PC-3 (cell line): ENCODE measurements around the gene ADGRD1. TPM values are rescaled to one million over a fixed set of nuclear protein-coding genes. Genes with fewer than 3 reads are reported as not detected.
"Not testable (repeated sequence)": the region's sequence is repeated elsewhere in the genome, so short reads cannot be mapped to it uniquely, and the experiment has no call there.

Experiments used
- ATAC-seq: fragments of 200-7000 bp; cut with Tn5 transposase; 2 replicates; pipeline ENCODE4 v1.9.1; 2020; ENCODE audit warnings: mild to moderate bottlenecking, moderate library complexity
- BruUV-seq: library from RNA; stranded (reverse); fragments of 400-500 nt; replicated peaks from 2 replicates; lab custom pipeline; 2021; lab: Mats Ljungman, UMichigan
- CTCF ChIA-PET: fragments of 300-600 bp; sonication (Branson Sonifier 250); formaldehyde crosslinking; loops from one replicate; lab custom pipeline; 2022; ENCODE audit warnings: antibody characterized with exemption; lab: Charles Lee
- POLR2A ChIA-PET: fragments of 300-600 bp; sonication (Branson Sonifier 250); formaldehyde crosslinking; loops from one replicate; lab custom pipeline; 2022; ENCODE audit warnings: antibody characterized with exemption; ENCODE audit not compliant: unreplicated experiment; lab: Charles Lee
- DNase-seq: peaks from one replicate; pipeline ENCODE4 v3.0.0-alpha.2; 2015
- H2AFZ ChIP-seq: fragments of 300-600 bp; sonication (generic); 2 replicates; pipeline ENCODE4 v1.6.0; 2016; ENCODE audit warnings: antibody characterized with exemption, low read length
- H3F3A ChIP-seq: fragments of 300-600 bp; sonication (generic); one replicate; pipeline ENCODE4 v1.6.0; 2017; ENCODE audit warnings: antibody characterized with exemption, low read length, control low read depth, mild to moderate bottlenecking; ENCODE audit not compliant: unreplicated experiment
- H3K27ac ChIP-seq: fragments of 300-600 bp; sonication (generic); 2 replicates; pipeline ENCODE4 v1.5.1; 2016; ENCODE audit warnings: mild to moderate bottlenecking, low read length
- H3K27me3 ChIP-seq: fragments of 300-600 bp; sonication (generic); 2 replicates; pipeline ENCODE4 v1.6.1; 2016; ENCODE audit warnings: low read length, mixed read lengths
- H3K36me3 ChIP-seq: fragments of 300-600 bp; sonication (generic); 2 replicates; pipeline ENCODE4 v1.6.1; 2016; ENCODE audit warnings: low read depth, mixed run types, low read length, mixed read lengths
- H3K4me1 ChIP-seq: fragments of 300-600 bp; sonication (generic); 2 replicates; pipeline ENCODE4 v1.5.1; 2016; ENCODE audit warnings: low read length; ENCODE audit not compliant: insufficient read depth
- H3K4me2 ChIP-seq: fragments of 300-600 bp; sonication (generic); 2 replicates; pipeline ENCODE4 v1.6.0; 2016; ENCODE audit warnings: low read length
- H3K4me3 ChIP-seq: fragments of 300-600 bp; sonication (generic); 2 replicates; pipeline ENCODE4 v1.5.1; 2016; ENCODE audit warnings: mild to moderate bottlenecking, low read length, mixed read lengths
- H3K79me2 ChIP-seq: fragments of 300-600 bp; sonication (generic); 2 replicates; pipeline ENCODE4 v1.6.1; 2017; ENCODE audit warnings: low read length, mixed read lengths
- H3K9ac ChIP-seq: fragments of 300-600 bp; sonication (generic); 2 replicates; pipeline ENCODE4 v1.6.0; 2016; ENCODE audit warnings: mild to moderate bottlenecking, low read length
- H3K9me2 ChIP-seq: fragments of 300-600 bp; sonication (generic); replicated peaks from 2 replicates; pipeline ENCODE4 v1.6.1; 2016; ENCODE audit warnings: mixed run types, low read length, mixed read lengths
- H3K9me3 ChIP-seq: fragments of 300-600 bp; sonication (generic); 2 replicates; pipeline ENCODE4 v1.6.1; 2016; ENCODE audit warnings: low read length, mixed read lengths
- H4K20me1 ChIP-seq: fragments of 300-600 bp; sonication (generic); 2 replicates; pipeline ENCODE4 v1.6.1; 2016; ENCODE audit warnings: low read length, mixed read lengths
- CTCF ChIP-seq: fragments of 300-600 bp; sonication (generic); conservative IDR thresholded peaks from 2 replicates; pipeline ENCODE4 v1.5.1; 2017; ENCODE audit warnings: antibody characterized with exemption, low read depth, mild to moderate bottlenecking, low read length
- EZH2phosphoT487 ChIP-seq: fragments of 300-600 bp; sonication (generic); IDR thresholded peaks from 2 replicates; pipeline ENCODE4 v1.6.1; 2018; ENCODE audit warnings: mild to moderate bottlenecking, antibody characterized with exemption, low read length, borderline replicate concordance
- intact Hi-C: fragments of 100-400 bp; cut with micrococcal nuclease; formaldehyde crosslinking; loops from 2 replicates; pipeline ENCODE4 v1.9.0; 2023
- total RNA-seq: library from RNA; depleted of rRNA; stranded (reverse); fragments of >200 nt; gene quantifications from 2 replicates; pipeline ENCODE4 v1.2.3, GENCODE V29; 2014

ADGRD1 gene
- total RNA-seq, 1 experiment from 2014 or later, result 0.18 TPM

- Histone ChIP-seq H3K36me3 (no peaks in the 10 kb centered on the region), H3F3A (no peaks in the 10 kb centered on the region), H3K79me2 (no peaks in the 10 kb centered on the region), H3K4me3 (no peak overlapping the region), H3K27me3 (peaks cover 63% of the 10 kb centered on the region), H3K27ac (no peak overlapping the region), H4K20me1 (no peaks in the 10 kb centered on the region), H3K4me1 (no peaks in the 10 kb centered on the region), H2AFZ (no peak overlapping the region), H3K4me2 (no peak overlapping the region), H3K9me2 (no peaks in the 10 kb centered on the region), H3K9ac (no peak overlapping the region), H3K9me3 (no peaks in the 10 kb centered on the region)
- DNase-seq (no peak), ATAC-seq (no peak)
- BruUV-seq, result no TSS peak
- TF ChIP-seq CTCF, result no peak
- CTCF ChIA-PET, result no interaction called here
- POLR2A ChIA-PET, result no interaction called here
- intact Hi-C loops, result no loop called here
Observed at GRCh38 chr12:131066207-131066885, 112.6 kb downstream of the ADGRD1 start.

- Histone ChIP-seq H3K4me1 (no peaks in the 10 kb centered on the region), H3K9ac (no peak overlapping the region), H3K27me3 (peaks cover 57% of the 10 kb centered on the region), H3K79me2 (no peaks in the 10 kb centered on the region), H3K27ac (no peak overlapping the region), H3K36me3 (no peaks in the 10 kb centered on the region), H3K9me3 (no peaks in the 10 kb centered on the region), H2AFZ (no peak overlapping the region), H3K4me3 (no peak overlapping the region), H4K20me1 (no peaks in the 10 kb centered on the region), H3K9me2 (no peaks in the 10 kb centered on the region), H3K4me2 (no peak overlapping the region), H3F3A (no peaks in the 10 kb centered on the region)
- no peak for TF ChIP-seq CTCF
- no TSS peak for BruUV-seq
- ATAC-seq (no peak), DNase-seq (no peak)
- POLR2A ChIA-PET, result no interaction called here
- CTCF ChIA-PET, result no interaction called here
- intact Hi-C loops, result no loop called here
Observed at GRCh38 chr12:131066886-131067490, 113.3 kb downstream of the ADGRD1 start.

GRCh38 chr12:131067981-131068851, 114.5 kb downstream of the ADGRD1 start:
- H3K4me2 ChIP-seq, result no peak overlapping the region
- no peaks in the 10 kb centered on the region for H3K36me3 ChIP-seq
- no peaks in the 10 kb centered on the region for H3K4me1 ChIP-seq
- TF ChIP-seq EZH2phosphoT487 (no peak), CTCF (no peak)
- no TSS peak for BruUV-seq
- no peak overlapping the region for H2AFZ ChIP-seq
- H3K9me2 ChIP-seq, result no peaks in the 10 kb centered on the region
- H3K4me3 ChIP-seq, result no peak overlapping the region
- H3K27me3 ChIP-seq, result peaks cover 56% of the 10 kb centered on the region
- H3K79me2 ChIP-seq, result no peaks in the 10 kb centered on the region
- ChIA-PET POLR2A (no interaction called here), CTCF (no interaction called here)
- H3K27ac ChIP-seq, result no peak overlapping the region
- intact Hi-C loops, result no loop called here
- no peak for DNase-seq
- no peak overlapping the region for H3K9ac ChIP-seq
- H4K20me1 ChIP-seq, result no peaks in the 10 kb centered on the region
- H3K9me3 ChIP-seq, result no peaks in the 10 kb centered on the region
- ATAC-seq, result no peak
- H3F3A ChIP-seq, result no peaks in the 10 kb centered on the region

GRCh38 chr12:131068926-131069720, 115.4 kb downstream of the ADGRD1 start:
- H3K36me3 ChIP-seq, H3K9ac ChIP-seq, POLR2A ChIA-PET, intact Hi-C loops, DNase-seq, H3K4me2 ChIP-seq, H3K9me2 ChIP-seq, CTCF ChIA-PET, H3K4me3 ChIP-seq, H3F3A ChIP-seq, H3K9me3 ChIP-seq, H3K4me1 ChIP-seq, BruUV-seq, H2AFZ ChIP-seq, H3K79me2 ChIP-seq, H4K20me1 ChIP-seq, H3K27ac ChIP-seq: not testable (repeated sequence)
- ATAC-seq, result peak; percentile 20; the same call in 1 of the 2 replicates
- H3K27me3 ChIP-seq, result peaks cover 53% of the 10 kb centered on the region
